NCI-H2227 (cell line): ENCODE data around the gene TSSK6.
A peak's percentile ranks its signal among the peaks of the same experiment; 100 is the strongest.

Source experiments
- DNase-seq: peaks from one replicate; lab custom pipeline; 2025; ENCODE audit not compliant: unreplicated experiment; lab: John Stamatoyannopoulos, UW

The TSSK6 gene

GRCh38 chr19:19544954-19545591 is 29.7 kb upstream of the TSSK6 start:
- no peak for DNase-seq

- DNase-seq: no peak
Observed at GRCh38 chr19:19544257-19544953, 29.1 kb upstream of the TSSK6 start.

GRCh38 chr19:19543640-19544039 is 28.3 kb upstream of the TSSK6 start:
- no peak for DNase-seq

GRCh38 chr19:19543101-19543500 is 27.8 kb upstream of the TSSK6 start:
- no peak for DNase-seq

GRCh38 chr19:19542507-19542906 is 27.2 kb upstream of the TSSK6 start:
- DNase-seq: no peak

GRCh38 chr19:19541616-19542015 is 26.3 kb upstream of the TSSK6 start:
- DNase-seq: no peak

- no peak for DNase-seq
Observed at GRCh38 chr19:19540715-19541515, 25.6 kb upstream of the TSSK6 start.

GRCh38 chr19:19540064-19540714 is 24.8 kb upstream of the TSSK6 start:
- DNase-seq: no peak

- DNase-seq: no peak
Observed at GRCh38 chr19:19539698-19540063, 24.3 kb upstream of the TSSK6 start.

- peak; percentile 50 for DNase-seq
Observed at GRCh38 chr19:19538785-19539166, 23.4 kb upstream of the TSSK6 start.

- DNase-seq: peak; percentile 80
Observed at GRCh38 chr19:19538061-19538784, 22.9 kb upstream of the TSSK6 start, which contains the start of gene CILP2. Gene CILP2 (plus strand): TSS chr19:19538265. CDS start chr19:19538350, 85 bp downstream.

- no peak for DNase-seq
Observed at GRCh38 chr19:19537075-19538048, 22.0 kb upstream of the TSSK6 start.

GRCh38 chr19:19535311-19536191 is 20.2 kb upstream of the TSSK6 start:
- no peak for DNase-seq

- no peak for DNase-seq
Observed at GRCh38 chr19:19534556-19535265, 19.4 kb upstream of the TSSK6 start.

- DNase-seq: no peak
Observed at GRCh38 chr19:19533841-19534240, 18.5 kb upstream of the TSSK6 start.

- no peak for DNase-seq
Observed at GRCh38 chr19:19532806-19533701, 17.7 kb upstream of the TSSK6 start.
